ENCODE data around the gene HAPLN1.

GRCh38 chr5:83653669-83654068 lies 67.0 kb downstream of the HAPLN1 start:
- TF ChIP-seq CTCF (IDR thresholded peaks at IDR 0.05; ENCODE audit: low read depth, low read length, poor library complexity, severe bottlenecking) (no peak), EZH2phosphoT487 (IDR thresholded peaks at IDR 0.05; ENCODE audit: borderline replicate concordance, low read length) (no peak)
